Posterior cingulate gyrus (tissue), 11 donors: ENCODE results near the gene TSHZ1.

Experiments
- DNase-seq, 10 donors: peaks; one replicate each; pipeline versions ENCODE4 v3.0.0 to v3.0.0-alpha.2; 2020 to 2021; ENCODE audit warnings: mixed read lengths in 3 of 10
- intact Hi-C: fragments of 100-400 bp; cut with DNase I; formaldehyde crosslinking; loops from one replicate; pipeline ENCODE4 v1.15.1; 2023

Gene TSHZ1

DNA sequence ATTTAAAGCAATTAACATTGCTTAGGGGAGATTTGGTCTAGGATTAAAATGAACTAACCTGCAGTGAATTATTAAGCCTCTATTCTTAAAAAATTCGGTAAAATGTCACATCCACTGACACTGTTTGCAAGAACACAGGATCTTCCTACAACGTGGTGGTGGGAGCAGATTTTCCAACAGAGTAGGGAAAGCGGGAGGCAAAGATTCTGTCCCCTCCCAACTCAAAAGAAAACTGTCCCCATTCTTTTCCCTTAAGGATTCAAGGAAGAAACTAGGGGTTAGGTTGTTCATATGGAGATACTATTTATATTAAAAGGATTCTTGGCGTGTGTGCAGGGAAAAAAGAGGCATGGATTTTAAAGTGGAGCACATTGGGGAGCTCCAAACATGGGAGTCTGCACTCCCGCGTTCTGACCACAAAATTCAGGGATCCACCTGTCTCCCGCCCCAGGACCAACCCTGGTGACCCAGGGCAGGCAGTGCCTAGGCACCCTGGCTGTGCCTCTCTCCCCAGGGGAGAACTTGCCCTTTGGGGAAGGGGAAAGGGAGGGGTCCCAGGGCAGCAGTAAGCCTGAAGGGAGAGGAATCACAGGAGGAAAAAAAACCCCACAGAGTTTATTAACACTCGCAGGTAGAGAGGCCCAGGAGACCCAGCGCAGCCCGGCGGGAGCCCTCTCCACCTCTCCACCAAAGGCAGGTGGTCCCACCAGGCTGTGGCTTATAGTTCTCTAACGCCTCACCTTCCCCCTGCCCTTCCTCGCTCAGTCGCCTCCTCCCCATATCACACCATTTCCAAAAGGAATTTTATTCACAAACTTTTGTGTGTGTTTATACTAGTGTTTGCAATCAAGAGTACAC, 3.9 kb upstream of the TSHZ1 start:
- intact Hi-C loops: no loop called here
- DNase-seq: no peak

DNA sequence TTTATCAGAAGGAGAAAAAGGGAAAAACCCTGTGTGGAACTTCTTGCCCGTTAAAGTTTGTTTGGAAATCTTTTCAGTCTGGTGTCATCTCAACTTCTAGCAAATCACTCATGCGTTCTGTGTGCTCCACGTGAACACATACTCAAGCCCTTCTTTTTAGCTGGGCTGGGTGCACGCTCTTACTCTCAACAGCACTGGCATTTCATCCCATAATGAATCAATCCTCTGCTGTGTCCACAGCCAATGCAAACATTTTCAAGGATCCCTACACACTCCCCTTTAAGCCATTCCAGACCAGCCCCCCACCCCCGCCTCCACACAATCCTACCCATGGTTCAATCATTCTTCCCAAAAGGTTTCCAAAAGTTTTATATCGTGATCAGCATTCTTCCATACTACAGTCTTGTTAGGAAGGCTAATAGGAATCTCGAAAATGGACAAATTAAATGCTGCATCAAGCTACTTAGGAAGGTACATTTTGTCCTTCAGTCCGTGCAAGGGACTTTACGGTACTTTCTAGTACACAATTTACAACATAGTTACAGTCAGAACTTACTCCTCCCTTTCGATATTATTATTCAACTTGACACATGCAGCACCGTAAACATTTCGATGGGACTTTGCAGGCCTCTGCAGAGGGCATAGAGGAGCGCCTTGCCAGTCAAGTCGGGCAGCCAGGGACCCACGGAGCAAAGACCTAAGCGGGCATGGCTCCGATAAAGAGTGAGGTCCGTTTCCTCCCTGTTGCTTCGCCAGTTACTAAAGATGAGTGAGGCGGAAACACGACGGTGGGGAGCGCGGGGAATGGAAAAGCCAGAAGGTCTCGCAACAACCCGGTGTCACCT, 3.1 kb upstream of the TSHZ1 start:
- intact Hi-C loops: loop anchor here (2.0 kb wide), 1 partner anchor 39 kb away; no protein-coding TSS in a partner anchor

DNA sequence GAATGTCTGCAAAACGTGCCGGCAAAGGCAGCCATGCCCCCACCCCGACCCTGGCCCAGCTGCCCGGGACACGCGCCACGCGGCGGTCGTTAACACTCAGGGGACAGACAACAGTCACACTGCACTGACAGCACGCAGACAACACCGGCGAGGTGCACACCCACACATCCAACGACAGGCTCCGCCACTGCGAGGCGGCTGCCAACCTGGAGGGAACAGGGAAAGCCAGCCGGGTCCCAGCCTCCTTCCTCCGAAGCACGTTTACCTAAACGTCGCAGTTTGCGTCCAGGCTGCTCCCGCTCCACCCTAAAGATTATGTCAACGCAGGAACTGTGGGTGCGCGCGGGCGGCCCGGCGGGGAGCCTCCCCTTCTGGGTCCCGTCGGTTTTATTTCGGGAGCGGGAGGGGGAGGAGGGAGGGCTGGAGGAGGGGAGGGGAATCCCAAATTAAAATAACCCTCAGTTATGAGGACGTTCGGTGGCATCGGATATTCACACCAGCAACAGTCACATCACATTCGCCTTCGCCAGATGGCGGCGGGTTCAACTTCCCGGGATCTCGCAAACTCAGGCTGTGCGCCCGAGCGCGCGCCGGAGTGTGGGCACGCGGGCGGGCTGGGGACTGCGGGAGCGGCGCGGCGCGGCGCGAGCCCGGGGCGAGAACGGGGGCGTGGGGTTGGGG, 2.3 kb upstream of the TSHZ1 start:
- peak in 9 of 10 donors; percentile 41 to 94 (median 61) for DNase-seq
- intact Hi-C loops: loop anchor here (2.0 kb wide), 1 partner anchor 39 kb away; no protein-coding TSS in a partner anchor

More for the DNA sequence above, 3.1 kb upstream of the TSHZ1 start:
- no peak for DNase-seq

DNA sequence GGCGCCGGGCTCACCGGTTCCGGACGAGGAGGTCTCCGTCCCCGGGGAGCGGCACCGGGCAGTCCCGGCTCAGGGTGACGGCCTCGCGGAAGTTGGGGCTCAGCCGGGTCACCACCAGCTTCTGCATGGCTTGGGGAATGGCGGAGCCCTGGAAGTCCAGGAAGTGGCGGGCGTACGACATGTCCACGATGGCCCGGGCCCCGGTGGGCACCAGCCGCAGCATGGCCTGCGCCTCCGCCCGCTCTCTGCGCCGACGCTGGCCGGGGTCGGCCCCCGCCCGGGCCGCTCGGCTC, 1.8 kb upstream of the TSHZ1 start:
- intact Hi-C loops: loop anchor here (2.0 kb wide), 1 partner anchor 38 kb away; no protein-coding TSS in a partner anchor
- DNase-seq: peak in 1 of 10 donors; percentile 87

DNA sequence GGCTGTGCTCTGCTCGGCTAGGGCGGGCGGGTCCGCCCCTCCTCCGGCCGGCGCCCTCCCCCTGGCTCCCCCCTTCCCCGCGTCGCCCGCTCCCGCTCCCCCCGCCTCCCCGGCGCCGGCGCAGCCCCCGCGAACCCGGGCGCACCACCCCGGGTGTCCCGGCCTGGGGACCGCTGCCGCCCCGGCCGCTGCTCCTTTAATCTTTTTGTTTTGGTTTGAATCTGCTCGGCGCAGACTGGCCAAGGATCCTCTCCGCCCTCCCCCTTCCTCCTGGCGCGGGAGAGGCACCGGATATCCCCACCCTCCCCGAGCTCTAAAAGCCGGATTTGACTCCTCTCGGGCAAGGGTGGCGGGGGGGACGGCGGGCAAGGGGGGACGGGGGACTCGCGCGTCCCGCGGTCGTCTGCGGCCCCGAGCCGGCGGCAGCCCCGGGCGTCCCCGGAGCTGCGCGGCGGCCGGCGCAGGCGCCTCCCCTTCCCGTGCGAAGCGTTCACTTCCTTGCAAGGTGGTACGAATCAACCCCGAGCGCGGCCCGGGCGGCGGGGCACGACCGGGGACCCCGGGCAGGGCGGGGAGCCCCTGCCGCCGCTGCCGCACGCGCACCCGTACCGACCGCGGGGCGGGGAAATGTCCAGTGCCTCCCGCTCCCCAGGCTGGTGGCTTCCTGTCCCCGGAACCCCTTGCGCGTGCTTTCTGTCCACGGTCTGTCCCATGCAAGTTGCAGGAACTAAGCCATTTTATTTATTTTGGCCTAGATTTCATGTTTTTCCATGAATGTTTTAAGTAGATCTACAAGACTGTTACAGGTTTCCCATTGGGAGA, 1.3 kb upstream of the TSHZ1 start, which contains the start of gene PTGR3:
PTGR3 (minus strand) TSS at position 11 of the 822 bp plus-strand sequence. CDS start 81 bp downstream, outside the sequence.
- DNase-seq: peak; percentile 60 to 96 (median 70)
- intact Hi-C loops: loop anchor here (2.0 kb wide), 1 partner anchor 37 kb away; no protein-coding TSS in a partner anchor

DNA sequence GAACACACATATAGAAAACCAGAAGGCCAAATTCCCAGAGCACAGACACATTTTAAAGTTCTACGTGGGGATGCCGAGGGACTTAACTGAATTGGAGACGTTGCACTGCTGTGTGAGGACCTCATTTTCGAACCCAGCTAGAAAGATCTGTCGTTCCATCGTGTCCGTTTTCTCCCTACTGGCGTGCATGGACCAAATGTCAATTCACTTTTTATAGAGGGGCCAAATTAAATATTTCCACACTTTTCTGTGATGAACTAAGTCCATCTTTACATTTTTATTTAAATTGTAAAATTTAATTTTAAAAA, 692 bp upstream of the TSHZ1 start:
- DNase-seq: no peak
- intact Hi-C loops: loop anchor here (2.0 kb wide), 1 partner anchor 37 kb away; no protein-coding TSS in a partner anchor

DNA sequence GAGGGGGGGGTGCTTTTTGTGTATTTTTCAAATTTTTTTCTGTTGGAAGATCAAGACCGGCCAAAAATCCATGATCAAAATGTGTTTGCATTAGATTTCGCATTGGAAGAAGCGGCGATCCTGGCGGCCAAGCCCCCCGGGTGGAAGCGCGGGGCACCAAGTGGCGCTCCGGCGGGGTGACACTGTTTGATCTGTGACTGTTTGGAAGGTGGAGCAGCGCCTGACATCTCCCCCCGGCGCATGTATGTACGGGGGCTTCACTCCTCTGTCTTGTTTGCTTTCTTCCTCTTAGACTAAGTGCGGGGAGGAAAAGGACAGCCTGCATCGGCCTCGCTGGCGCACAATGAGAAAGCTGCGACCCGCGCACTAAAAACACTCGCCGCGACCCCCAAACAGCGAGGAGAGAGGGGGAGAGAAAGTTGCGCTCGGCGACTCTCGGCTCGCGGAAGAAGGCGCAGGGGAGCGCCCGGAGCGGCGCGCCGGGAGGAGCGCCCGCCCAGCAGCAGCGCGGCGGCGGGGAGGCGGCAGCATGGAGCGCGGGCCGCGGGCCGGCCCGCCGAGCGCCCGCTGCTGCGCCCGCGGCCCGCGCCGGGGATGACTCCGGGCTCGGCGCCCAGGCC, 515 bp downstream of the TSHZ1 start:
- peak in 1 of 10 donors; percentile 33 for DNase-seq
- intact Hi-C loops: no loop called here

DNA sequence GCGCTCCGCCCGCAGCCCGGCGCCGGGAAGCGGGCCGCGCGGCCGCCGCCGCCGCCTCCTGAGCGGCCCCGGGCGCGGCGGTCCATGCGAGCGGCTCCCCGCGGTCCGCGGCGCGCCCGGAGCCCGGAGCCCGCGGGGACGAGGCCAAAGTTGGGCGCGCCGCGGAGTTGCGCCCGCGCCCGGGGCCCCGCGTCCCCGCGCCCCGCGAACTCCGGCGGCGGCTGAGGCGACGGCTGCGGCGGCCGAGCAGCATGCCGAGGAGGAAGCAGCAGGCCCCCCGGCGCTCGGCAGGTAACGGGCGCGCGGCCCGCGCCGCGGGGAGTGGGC, 992 bp downstream of the TSHZ1 start:
- intact Hi-C loops: no loop called here

DNA sequence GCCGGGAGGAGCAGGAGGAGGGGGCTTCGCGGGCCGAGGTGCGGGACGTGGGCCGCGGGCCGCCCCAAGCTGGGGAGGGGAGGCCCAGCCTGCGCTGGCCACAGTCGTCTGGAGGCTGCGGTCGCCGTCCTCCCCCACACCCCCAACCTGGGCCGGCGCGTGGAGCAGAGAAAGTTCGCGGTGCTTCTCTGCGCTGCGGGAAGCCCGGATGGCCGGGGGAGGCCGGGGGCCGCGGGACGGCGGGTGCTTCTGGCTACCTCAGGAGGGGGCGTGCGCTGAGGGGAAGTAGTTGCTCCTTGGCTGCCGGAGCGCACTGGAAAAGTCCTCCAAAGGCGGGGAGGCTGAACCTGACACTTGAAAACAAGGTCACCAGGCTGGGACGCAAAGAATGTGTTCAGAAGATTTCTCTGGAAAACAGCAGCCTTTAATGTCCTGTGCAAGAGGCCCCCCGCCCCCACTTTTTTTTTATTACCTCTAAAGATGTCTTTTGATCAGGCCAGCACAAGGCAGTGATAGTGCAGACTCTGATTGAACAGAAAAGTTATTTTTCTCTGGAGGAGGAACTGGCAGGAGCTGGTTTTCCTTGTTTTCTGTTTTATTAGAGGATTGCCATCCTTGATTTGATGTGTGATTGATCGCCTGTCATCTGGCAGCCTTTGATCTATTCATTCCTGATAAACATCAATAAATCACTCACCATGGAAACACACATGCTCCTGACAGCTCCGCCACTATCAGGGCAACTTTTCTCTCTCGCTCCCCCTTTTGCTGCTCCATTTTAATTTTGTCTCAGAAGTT, 1.6 kb downstream of the TSHZ1 start:
- intact Hi-C loops: no loop called here
- DNase-seq: peak in 2 of 10 donors; percentile 78 to 91

More for the DNA sequence above, 992 bp downstream of the TSHZ1 start:
- no peak for DNase-seq

DNA sequence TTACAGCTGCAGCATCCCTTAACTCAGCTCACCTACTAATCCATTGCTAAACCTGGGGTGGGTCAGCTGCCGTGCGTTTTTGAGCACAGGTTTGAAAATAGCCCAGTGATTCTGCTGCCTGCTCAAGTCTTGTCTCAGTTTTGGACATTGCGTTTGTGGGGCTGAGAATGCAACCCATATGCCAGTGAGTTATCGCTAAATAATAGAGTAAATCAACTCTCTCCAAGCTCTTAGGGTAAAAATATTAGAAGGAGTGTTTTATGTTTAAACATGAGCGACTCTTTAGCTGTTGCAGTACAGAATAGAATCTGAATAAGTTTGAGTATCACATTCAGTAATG, 2.1 kb downstream of the TSHZ1 start:
- intact Hi-C loops: no loop called here

DNA sequence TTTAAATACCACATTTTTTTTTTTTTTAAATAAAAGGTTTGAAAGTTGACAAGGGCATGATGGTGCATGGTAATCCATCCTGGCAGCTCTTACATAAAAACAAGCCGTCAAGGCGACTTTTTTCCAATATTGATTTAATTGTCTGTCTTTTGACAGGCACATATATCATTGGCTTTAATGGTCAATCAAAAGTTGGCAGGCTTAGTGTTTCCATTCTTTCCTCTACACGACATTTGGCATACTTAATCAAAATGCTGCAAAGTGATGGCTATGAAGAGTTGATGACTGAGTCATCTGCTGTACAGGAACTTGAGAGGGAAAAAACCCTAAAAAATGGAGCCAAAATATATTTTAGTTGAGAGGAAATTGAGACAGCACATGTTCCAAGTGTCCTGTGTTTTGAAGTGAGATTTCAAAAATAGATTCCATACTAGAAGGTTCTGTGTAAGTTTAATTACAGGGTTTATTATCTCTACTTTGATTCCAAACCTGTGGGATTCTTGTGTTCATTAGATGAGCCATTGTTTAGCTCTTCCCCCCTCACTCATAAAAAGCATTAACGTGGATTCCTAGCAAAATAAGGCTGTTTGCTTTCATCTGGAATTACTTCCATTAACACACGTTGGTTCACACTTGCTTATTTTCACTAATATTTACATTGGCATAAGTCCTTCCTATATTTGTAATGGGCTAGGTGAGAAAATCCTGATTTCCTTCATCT, 3.2 kb downstream of the TSHZ1 start:
- DNase-seq: no peak
- intact Hi-C loops: no loop called here

More for the DNA sequence above, 2.1 kb downstream of the TSHZ1 start:
- DNase-seq: no peak

DNA sequence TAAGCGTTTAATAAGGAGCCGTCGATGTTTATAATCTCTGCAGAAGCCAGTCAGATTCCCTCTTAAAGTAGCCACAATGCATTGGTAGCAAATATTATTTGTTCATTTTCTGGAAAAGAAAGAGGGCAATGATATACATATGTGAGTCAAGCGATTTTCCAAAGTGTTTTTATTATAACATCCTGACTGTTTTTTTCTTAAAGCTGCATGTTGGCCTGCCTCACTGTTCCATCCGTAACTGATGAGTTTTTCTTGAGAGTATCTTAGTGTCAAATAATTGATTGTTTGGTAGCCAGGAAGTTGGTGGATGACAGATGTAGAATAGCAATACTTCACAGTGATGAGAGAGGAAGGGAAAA, 3.7 kb downstream of the TSHZ1 start:
- intact Hi-C loops: no loop called here
- DNase-seq: no peak

DNA sequence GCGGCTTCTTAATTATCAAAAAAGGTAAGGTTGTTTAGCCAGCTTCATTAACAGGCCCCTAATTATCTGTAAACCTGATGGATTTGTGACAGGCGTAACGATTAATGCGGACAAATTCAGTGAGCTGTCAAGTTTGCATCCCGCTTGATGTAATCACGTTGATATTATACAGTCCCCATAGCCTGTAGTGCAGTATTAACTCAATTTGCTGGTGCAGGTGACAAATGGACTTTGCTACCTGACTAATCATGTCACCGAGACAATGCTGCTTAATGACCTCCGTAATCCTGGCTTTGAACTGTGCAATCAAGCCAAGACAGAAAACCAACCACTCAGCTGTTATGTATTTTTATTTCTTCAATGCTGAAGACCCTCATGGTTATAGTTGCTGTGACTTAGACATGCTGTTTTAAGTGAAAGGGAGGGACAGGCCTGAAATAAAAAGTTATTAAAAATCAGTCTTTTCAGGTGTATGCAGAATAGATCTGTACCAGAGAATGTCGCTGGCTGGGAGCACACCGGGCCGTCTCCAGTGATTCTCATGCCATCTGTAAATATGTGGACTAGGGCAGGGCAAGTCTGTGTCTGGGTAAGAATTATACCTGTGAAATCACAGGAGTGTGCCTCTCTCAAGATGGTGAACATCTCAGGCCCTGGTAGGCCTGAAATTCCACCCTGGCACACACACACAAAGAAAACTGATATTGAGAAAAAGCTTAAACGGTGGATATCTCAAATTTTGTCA, 4.3 kb downstream of the TSHZ1 start:
- no peak for DNase-seq
- intact Hi-C loops: no loop called here

DNA sequence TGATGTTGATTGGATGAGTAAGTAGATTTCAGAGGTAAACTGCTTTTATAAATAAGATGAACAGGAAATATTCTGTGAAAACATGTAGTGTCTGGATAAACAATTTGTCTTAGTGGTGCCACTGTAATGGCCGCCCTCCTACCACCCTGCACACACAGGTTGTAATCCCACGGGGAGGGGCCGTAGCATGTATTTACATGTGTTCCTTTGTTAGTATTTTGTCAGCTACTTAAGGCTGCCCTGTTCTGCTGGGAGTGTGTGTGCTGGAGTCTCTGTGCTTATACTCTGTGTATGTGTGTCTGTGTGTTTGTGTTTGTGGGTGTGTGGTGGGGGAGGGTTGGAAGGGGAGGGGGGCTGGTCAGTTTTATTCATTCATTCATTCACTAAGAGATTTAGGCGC, 5.1 kb downstream of the TSHZ1 start:
- intact Hi-C loops: no loop called here
- no peak for DNase-seq

DNA sequence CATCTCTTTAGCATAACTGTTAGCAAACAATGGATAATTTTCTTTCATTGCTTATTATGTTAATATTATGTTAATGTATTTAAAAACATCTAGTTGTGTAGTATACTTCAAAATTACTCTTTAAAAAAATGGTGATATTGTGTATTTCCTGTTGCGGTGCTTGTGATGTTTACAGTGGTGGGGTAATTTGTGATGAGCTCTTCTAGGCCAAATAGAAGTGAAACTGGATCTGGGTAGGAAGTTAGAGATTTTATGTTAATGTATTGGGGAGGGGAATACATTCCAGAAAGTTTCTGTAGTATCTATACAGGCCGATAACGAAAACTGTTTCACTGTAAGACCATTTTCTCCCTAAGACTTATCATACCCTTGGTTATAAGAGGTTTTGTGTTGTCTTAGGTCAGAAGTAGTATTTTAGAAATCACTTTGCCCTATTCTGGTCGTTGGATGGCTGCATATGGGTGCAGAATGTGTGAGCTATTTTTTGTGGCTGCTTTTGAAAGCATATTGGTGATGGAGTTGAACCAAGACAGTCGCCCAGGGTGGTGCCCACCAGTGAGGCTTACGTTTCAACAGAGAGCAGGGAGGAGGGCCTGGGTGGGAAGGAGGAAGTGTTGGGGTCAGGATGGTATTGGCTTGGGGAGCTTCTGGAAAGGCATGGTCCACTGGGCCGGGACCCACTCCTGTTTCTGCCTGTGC, 5.8 kb downstream of the TSHZ1 start:
- intact Hi-C loops: no loop called here

DNA sequence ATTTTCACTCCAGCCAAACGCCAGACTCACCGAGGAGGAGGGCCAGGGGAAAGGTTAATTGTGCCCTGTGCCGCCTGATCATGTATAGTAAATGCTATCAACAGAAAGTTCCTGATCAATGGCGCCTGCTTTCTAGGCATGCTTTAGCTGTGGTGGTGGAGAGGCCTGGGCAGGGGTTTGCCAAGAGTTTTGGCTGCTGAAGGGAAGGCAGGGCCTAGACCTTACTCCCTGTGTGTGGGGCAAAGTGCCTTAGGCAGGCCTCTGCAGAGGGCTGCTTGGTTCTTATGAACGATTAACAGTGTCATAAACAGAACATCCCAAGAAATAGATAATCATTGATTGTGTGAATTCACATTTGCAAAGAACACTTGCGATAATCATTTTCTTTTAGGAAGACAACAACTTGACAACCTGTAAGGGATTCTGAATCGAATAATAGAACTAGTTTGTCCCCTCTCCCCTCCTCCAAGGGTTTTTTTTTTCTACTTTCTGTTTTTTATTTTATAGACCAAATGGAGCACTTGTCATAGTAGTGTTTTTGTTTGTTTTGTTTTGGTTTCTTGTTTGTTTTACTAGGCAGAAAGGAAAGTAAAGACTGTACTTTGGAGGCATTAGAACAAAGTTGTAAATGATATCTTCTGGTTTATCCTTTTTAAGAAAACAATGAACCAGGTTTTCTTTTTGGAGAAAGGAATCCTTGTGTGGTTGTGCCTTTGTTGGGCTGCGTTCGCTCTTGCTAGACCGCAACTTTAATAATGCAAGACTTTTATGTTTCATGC, 6.5 kb downstream of the TSHZ1 start:
- intact Hi-C loops: no loop called here
- no peak for DNase-seq

More for the DNA sequence above, 5.8 kb downstream of the TSHZ1 start:
- no peak for DNase-seq
